K562 (cell line): ENCODE measurements around the gene WFDC1.

ENCODE experiments used
- ATF2 ChIP-seq: sonication (generic); formaldehyde crosslinking; IDR thresholded peaks from 2 replicates; pipeline ENCODE4 v1.8.1; 2022; ENCODE audit warnings: missing genetic modification reagents
- CBFB ChIP-seq: sonication (generic); formaldehyde crosslinking; IDR thresholded peaks from 2 replicates; pipeline ENCODE4 v1.4.0; 2020; ENCODE audit warnings: mild to moderate bottlenecking, missing genetic modification reagents
- CTCF ChIP-seq, 3 experiments: IDR thresholded peaks in 2 of 3; conservative IDR thresholded peaks in 1 of 3; 2 replicates each; pipeline ENCODE4 v1.5.1; 2011 to 2012; ENCODE audit warnings: low read length in 3 of 3, mild to moderate bottlenecking in 3 of 3, control low read depth in 2 of 3, improper control_type of control experiment in 1 of 3, inconsistent platforms in 1 of 3, low read depth in 1 of 3, mixed read lengths in 1 of 3, moderate library complexity in 1 of 3; ENCODE audit not compliant: insufficient read depth in 2 of 3
- CXXC5 ChIP-seq: fragments of 250-450 bp; sonication (Bioruptor Pico); IDR thresholded peaks from 2 replicates; pipeline ENCODE4 v1.8.0; 2022; ENCODE audit warnings: inconsistent platforms, mild to moderate bottlenecking, moderate library complexity
- GTF3C2 ChIP-seq: IDR thresholded peaks from 3 replicates; pipeline ENCODE4 v1.6.1; 2011; ENCODE audit warnings: borderline replicate concordance, mild to moderate bottlenecking, moderate library complexity; ENCODE audit not compliant: insufficient read length; ENCODE audit errors: extremely low read depth
- MLX ChIP-seq, 2 experiments: fragments of 450-650 bp in 1 of 2; sonication (generic) in 1 of 2; formaldehyde crosslinking; conservative IDR thresholded peaks; 2 replicates each; pipeline versions ENCODE4 v1.4.0 to v1.8.1; 2020 to 2022; ENCODE audit warnings: mild to moderate bottlenecking in 1 of 2, missing genetic modification reagents in 1 of 2
- PHB2 ChIP-seq: fragments of 450-650 bp; IDR thresholded peaks from 2 replicates; pipeline ENCODE4 v1.6.1; 2017; ENCODE audit warnings: low read depth
- POLR2A ChIP-seq: fragments of 450-650 bp; conservative IDR thresholded peaks from 2 replicates; pipeline ENCODE4 v1.6.1; 2016
- POLR2AphosphoS5 ChIP-seq: IDR thresholded peaks from 2 replicates; pipeline ENCODE4 v1.6.1; 2011; ENCODE audit warnings: mild to moderate bottlenecking, low read depth, low read length, moderate library complexity; ENCODE audit not compliant: control insufficient read depth, insufficient read depth
- PTBP1 ChIP-seq: fragments of 200-400 bp; formaldehyde crosslinking; IDR thresholded peaks from 2 replicates; pipeline ENCODE4 v1.6.1; 2017; ENCODE audit warnings: low read depth, low read length
- RCOR1 ChIP-seq, 2 experiments: IDR thresholded peaks; 2 replicates each; pipeline ENCODE4 v1.6.1; 2012; ENCODE audit warnings: low read depth in 2 of 2, low read length in 2 of 2, borderline replicate concordance in 1 of 2, improper control_type of control experiment in 1 of 2
- SP2 ChIP-seq: IDR thresholded peaks from 2 replicates; pipeline ENCODE4 v1.6.1; 2011; ENCODE audit warnings: mild to moderate bottlenecking, low read depth, low read length, moderate library complexity; ENCODE audit not compliant: poor library complexity, severe bottlenecking; ENCODE audit errors: extremely low read depth
- STAT6 ChIP-seq: sonication (generic); formaldehyde crosslinking; IDR thresholded peaks from 2 replicates; pipeline ENCODE4 v1.8.1; 2023; ENCODE audit warnings: mild to moderate bottlenecking, missing genetic modification reagents

- TF ChIP-seq CTCF (IDR thresholded peaks at IDR 0.05 in 2 of 3, conservative IDR thresholded peaks at IDR 0.05 in 1 of 3; ENCODE audit: insufficient read depth in 2 of 3, low read depth in 1 of 3, low read length in 3 of 3), result no peak
- TF ChIP-seq ATF2 (CRISPR knock-in tag), result no peak
- TF ChIP-seq POLR2AphosphoS5, result no peak
- no peak for TF ChIP-seq CBFB (CRISPR knock-in tag)
- TF ChIP-seq CXXC5 (CRISPR knock-in tag), result no peak
- TF ChIP-seq SP2, result no peak
- TF ChIP-seq PTBP1, result no peak
- TF ChIP-seq PHB2, result no peak
- TF ChIP-seq GTF3C2, result no peak
- no peak for TF ChIP-seq POLR2A
- no peak for TF ChIP-seq RCOR1 (IDR thresholded peaks at IDR 0.05; ENCODE audit: borderline replicate concordance in 1 of 2, low read depth in 2 of 2, low read length in 2 of 2)
- TF ChIP-seq STAT6 (CRISPR knock-in tag), result no peak
- TF ChIP-seq MLX (CRISPR knock-in tag; conservative IDR thresholded peaks at IDR 0.05), result no peak
These were observed 40.6 kb upstream of the WFDC1 start for GRCh38 chr16:84254062-84254461.
